Stimulated activated CD8-positive, alpha-beta memory T cell treated with anti-CD3 and anti-CD28 coated beads, Interleukin-12 subunit alpha, Interleukin-12 subunit beta, amount 100 ng/mL, for 4 hours (primary cell): ENCODE results near the gene MED15.
"Not testable (repeated sequence)": the region's sequence is repeated elsewhere in the genome, so short reads cannot be mapped to it uniquely, and the experiment has no call there.

Experiments used
- DNase-seq: peaks from one replicate; pipeline ENCODE4 v3.0.0-alpha.2; 2020; ENCODE audit warnings: low read depth

Gene MED15

GRCh38 chr22:20531404-20532201, 24.2 kb downstream of the MED15 start:
- DNase-seq, result no peak

GRCh38 chr22:20532256-20532993, 25.0 kb downstream of the MED15 start:
- DNase-seq, result no peak

GRCh38 chr22:20533095-20533878, 25.9 kb downstream of the MED15 start:
- no peak for DNase-seq

GRCh38 chr22:20533879-20534265, 26.5 kb downstream of the MED15 start:
- DNase-seq, result no peak

GRCh38 chr22:20536590-20537324, 29.3 kb downstream of the MED15 start:
- no peak for DNase-seq

GRCh38 chr22:20537325-20537756, 29.9 kb downstream of the MED15 start:
- no peak for DNase-seq

- no peak for DNase-seq
These were observed 30.6 kb downstream of the MED15 start for GRCh38 chr22:20537983-20538382.

- DNase-seq, result not testable (repeated sequence)
These were observed 31.5 kb downstream of the MED15 start for GRCh38 chr22:20538875-20539274.

- DNase-seq, result no peak
These were observed 34.6 kb downstream of the MED15 start for GRCh38 chr22:20542055-20542454.

- no peak for DNase-seq
These were observed 35.3 kb downstream of the MED15 start for GRCh38 chr22:20542736-20543135.

- not testable (repeated sequence) for DNase-seq
These were observed 37.9 kb downstream of the MED15 start for GRCh38 chr22:20545318-20545634.

GRCh38 chr22:20545681-20546521, 38.5 kb downstream of the MED15 start:
- DNase-seq, result no peak

GRCh38 chr22:20546541-20546950, 39.1 kb downstream of the MED15 start:
- DNase-seq, result no peak

GRCh38 chr22:20547029-20547428, 39.6 kb downstream of the MED15 start:
- no peak for DNase-seq

GRCh38 chr22:20548806-20549205, 41.4 kb downstream of the MED15 start:
- no peak for DNase-seq

GRCh38 chr22:20549232-20549841, 41.9 kb downstream of the MED15 start:
- DNase-seq, result no peak

GRCh38 chr22:20550057-20550817, 42.8 kb downstream of the MED15 start:
- no peak for DNase-seq

- DNase-seq, result peak; percentile 28
These were observed 43.7 kb downstream of the MED15 start for GRCh38 chr22:20550851-20551744.
